PC-9 (cell line): ENCODE measurements around the gene STK10. TPM values are rescaled to one million over a fixed set of nuclear protein-coding genes. Genes with fewer than 3 reads are reported as not detected.

Experiments
- BruUV-seq: library from RNA; stranded (reverse); fragments of 400-500 nt; replicated peaks from 2 replicates; lab custom pipeline; 2021; lab: Mats Ljungman, UMichigan
- CTCF ChIA-PET: fragments of 300-600 bp; sonication (Branson Sonifier 250); formaldehyde crosslinking; loops from one replicate; lab custom pipeline; 2022; ENCODE audit warnings: antibody characterized with exemption; lab: Charles Lee
- POLR2A ChIA-PET: fragments of 300-600 bp; sonication (Branson Sonifier 250); formaldehyde crosslinking; loops from one replicate; lab custom pipeline; 2022; ENCODE audit warnings: antibody characterized with exemption; ENCODE audit not compliant: unreplicated experiment; lab: Charles Lee
- DNase-seq, 2 experiments: peaks; one replicate each; pipeline versions ENCODE4 v3.0.0 to v3.0.0-alpha.2; 2015 to 2022; ENCODE audit warnings: mixed read lengths in 1 of 2
- H2AFZ ChIP-seq: fragments of 200-600 bp; sonication (generic); 2 replicates; pipeline ENCODE4 v1.8.1; 2017; ENCODE audit warnings: antibody characterized with exemption
- H3F3A ChIP-seq: fragments of 200-600 bp; sonication (generic); 2 replicates; pipeline ENCODE4 v1.8.1; 2017; ENCODE audit warnings: antibody characterized with exemption, mild to moderate bottlenecking, low read depth; ENCODE audit not compliant: insufficient read depth
- H3K27ac ChIP-seq: fragments of 200-600 bp; sonication (generic); 2 replicates; pipeline ENCODE4 v1.6.1; 2016; ENCODE audit warnings: mixed run types
- H3K27me3 ChIP-seq: fragments of 200-600 bp; sonication (generic); 2 replicates; pipeline ENCODE4 v1.6.1; 2016; ENCODE audit warnings: low read depth, mixed run types; ENCODE audit not compliant: insufficient read depth
- H3K36me3 ChIP-seq: fragments of 200-600 bp; sonication (generic); 2 replicates; pipeline ENCODE4 v1.6.1; 2016; ENCODE audit warnings: low read depth, mixed run types
- H3K4me1 ChIP-seq: fragments of 200-600 bp; sonication (generic); replicated peaks from 2 replicates; pipeline ENCODE4 v1.6.1; 2016; ENCODE audit warnings: mixed run types; ENCODE audit not compliant: insufficient read depth
- H3K4me2 ChIP-seq: fragments of 200-600 bp; sonication (generic); 2 replicates; pipeline ENCODE4 v1.6.1; 2017; ENCODE audit warnings: mixed run types
- H3K4me3 ChIP-seq: fragments of 200-600 bp; sonication (generic); 2 replicates; pipeline ENCODE4 v1.6.1; 2016; ENCODE audit warnings: mixed run types
- H3K79me2 ChIP-seq: fragments of 200-600 bp; sonication (generic); 2 replicates; pipeline ENCODE4 v1.6.1; 2017; ENCODE audit warnings: low read depth, mixed run types
- H3K9me2 ChIP-seq: fragments of 200-600 bp; sonication (generic); 2 replicates; pipeline ENCODE4 v1.8.1; 2017; ENCODE audit warnings: mild to moderate bottlenecking; ENCODE audit not compliant: insufficient read depth
- H3K9me3 ChIP-seq: fragments of 200-600 bp; sonication (generic); 2 replicates; pipeline ENCODE4 v1.8.1; 2016; ENCODE audit warnings: low read depth; ENCODE audit not compliant: insufficient read depth
- H4K20me1 ChIP-seq: fragments of 200-600 bp; sonication (generic); 2 replicates; pipeline ENCODE4 v1.8.1; 2017; ENCODE audit not compliant: insufficient read depth
- EZH2 ChIP-seq: fragments of 200-600 bp; sonication (generic); IDR thresholded peaks from 2 replicates; pipeline ENCODE4 v1.8.0; 2017; ENCODE audit warnings: antibody characterized with exemption, low read depth
- intact Hi-C: fragments of 100-400 bp; cut with micrococcal nuclease; formaldehyde crosslinking; loops from one replicate; pipeline ENCODE4 v1.10.0; 2022; ENCODE audit not compliant: unreplicated experiment
- total RNA-seq: library from RNA; stranded (reverse); gene quantifications from 2 replicates; pipeline ENCODE4 v1.2.3, GENCODE V29; 2021
- TF ChIP-seq, protein P1 (sequence below): fragments of 200-600 bp; sonication (generic); conservative IDR thresholded peaks from 2 replicates; pipeline ENCODE4 v1.6.1; 2017; ENCODE audit warnings: mixed run types, antibody characterized with exemption, mild to moderate bottlenecking, moderate library complexity

STK10 gene
- total RNA-seq, 1 experiment from 2014 or later: 31.5 TPM

- no peak overlapping the region for H3K27ac ChIP-seq
- no peaks in the 10 kb centered on the region for H4K20me1 ChIP-seq
- intact Hi-C loops: no loop called here
- POLR2A ChIA-PET: no interaction called here
- H3K9me3 ChIP-seq: no peaks in the 10 kb centered on the region
- no peak overlapping the region for H3K4me2 ChIP-seq
- CTCF ChIA-PET: no interaction called here
- H3F3A ChIP-seq: no peaks in the 10 kb centered on the region
- no peaks in the 10 kb centered on the region for H3K79me2 ChIP-seq
- TF ChIP-seq, protein P1, sequence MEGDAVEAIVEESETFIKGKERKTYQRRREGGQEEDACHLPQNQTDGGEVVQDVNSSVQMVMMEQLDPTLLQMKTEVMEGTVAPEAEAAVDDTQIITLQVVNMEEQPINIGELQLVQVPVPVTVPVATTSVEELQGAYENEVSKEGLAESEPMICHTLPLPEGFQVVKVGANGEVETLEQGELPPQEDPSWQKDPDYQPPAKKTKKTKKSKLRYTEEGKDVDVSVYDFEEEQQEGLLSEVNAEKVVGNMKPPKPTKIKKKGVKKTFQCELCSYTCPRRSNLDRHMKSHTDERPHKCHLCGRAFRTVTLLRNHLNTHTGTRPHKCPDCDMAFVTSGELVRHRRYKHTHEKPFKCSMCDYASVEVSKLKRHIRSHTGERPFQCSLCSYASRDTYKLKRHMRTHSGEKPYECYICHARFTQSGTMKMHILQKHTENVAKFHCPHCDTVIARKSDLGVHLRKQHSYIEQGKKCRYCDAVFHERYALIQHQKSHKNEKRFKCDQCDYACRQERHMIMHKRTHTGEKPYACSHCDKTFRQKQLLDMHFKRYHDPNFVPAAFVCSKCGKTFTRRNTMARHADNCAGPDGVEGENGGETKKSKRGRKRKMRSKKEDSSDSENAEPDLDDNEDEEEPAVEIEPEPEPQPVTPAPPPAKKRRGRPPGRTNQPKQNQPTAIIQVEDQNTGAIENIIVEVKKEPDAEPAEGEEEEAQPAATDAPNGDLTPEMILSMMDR: no peak
- TF ChIP-seq EZH2: no peak
- H2AFZ ChIP-seq: no peak overlapping the region
- no peaks in the 10 kb centered on the region for H3K27me3 ChIP-seq
- no peaks in the 10 kb centered on the region for H3K9me2 ChIP-seq
- no peak for DNase-seq
- H3K36me3 ChIP-seq: no peaks in the 10 kb centered on the region; the same call in 1 of the 2 replicates
- no TSS peak for BruUV-seq
- H3K4me1 ChIP-seq: no peaks in the 10 kb centered on the region
- no peak overlapping the region for H3K4me3 ChIP-seq
Observed at GRCh38 chr5:172085738-172086137, 102.3 kb downstream of the STK10 start.

- no TSS peak for BruUV-seq
- no peaks in the 10 kb centered on the region; the same call in 1 of the 2 replicates for H4K20me1 ChIP-seq
- H3K9me3 ChIP-seq: no peaks in the 10 kb centered on the region
- no peaks in the 10 kb centered on the region for H3K4me1 ChIP-seq
- no peak for DNase-seq
- no peak overlapping the region for H2AFZ ChIP-seq
- H3K27ac ChIP-seq: no peak overlapping the region
- ChIA-PET CTCF (no interaction called here), POLR2A (no interaction called here)
- intact Hi-C loops: no loop called here
- H3K27me3 ChIP-seq: no peaks in the 10 kb centered on the region
- H3K4me2 ChIP-seq: no peak overlapping the region
- no peak for TF ChIP-seq EZH2
- TF ChIP-seq, protein P1: no peak
- H3K9me2 ChIP-seq: no peaks in the 10 kb centered on the region
- H3K36me3 ChIP-seq: no peaks in the 10 kb centered on the region; the same call in 1 of the 2 replicates
- H3K79me2 ChIP-seq: no peaks in the 10 kb centered on the region
- no peak overlapping the region for H3K4me3 ChIP-seq
- no peaks in the 10 kb centered on the region for H3F3A ChIP-seq
Observed at GRCh38 chr5:172082180-172082579, 105.8 kb downstream of the STK10 start.

DNA sequence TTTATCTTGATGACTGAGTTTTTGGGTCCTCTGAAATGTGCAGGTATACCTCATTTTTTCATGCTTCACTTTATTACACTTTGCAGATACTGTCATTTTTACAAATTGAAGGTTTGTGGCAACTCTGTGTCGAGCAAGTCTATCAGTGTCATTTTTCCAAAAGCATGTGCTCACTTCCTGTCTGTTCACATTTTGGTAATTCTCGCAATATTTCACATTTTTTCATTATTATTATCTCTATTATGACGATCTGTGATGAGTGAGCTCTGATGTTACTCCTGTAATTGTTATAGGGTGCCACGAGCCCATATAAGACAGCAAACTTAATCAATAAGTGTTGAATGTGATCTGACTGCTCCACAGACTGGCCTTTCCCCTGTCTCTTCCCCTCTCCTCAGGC, 108.1 kb downstream of the STK10 start:
- Histone ChIP-seq H3K27me3 (no peaks in the 10 kb centered on the region), H3F3A (no peaks in the 10 kb centered on the region), H3K4me1 (no peaks in the 10 kb centered on the region), H3K36me3 (no peaks in the 10 kb centered on the region; the same call in 1 of the 2 replicates), H3K9me2 (no peaks in the 10 kb centered on the region), H3K9me3 (no peaks in the 10 kb centered on the region), H3K27ac (no peak overlapping the region), H3K4me3 (no peak overlapping the region), H2AFZ (no peak overlapping the region), H3K79me2 (no peaks in the 10 kb centered on the region), H3K4me2 (no peak overlapping the region), H4K20me1 (no peaks in the 10 kb centered on the region; the same call in 1 of the 2 replicates)
- TF ChIP-seq, protein P1: no peak
- no peak for TF ChIP-seq EZH2
- intact Hi-C loops: no loop called here
- POLR2A ChIA-PET: no interaction called here
- no TSS peak for BruUV-seq
- no peak for DNase-seq
- CTCF ChIA-PET: no interaction called here
